ENCODE data around the gene MYB. TPM values are rescaled to one million over a fixed set of nuclear protein-coding genes. Genes with fewer than 3 reads are reported as not detected.

Gene MYB
- total and polyA plus RNA-seq, 2 of the 4 experiments (the other 2 are of a cell fraction), result 0.44 to 0.90 TPM

- Histone ChIP-seq H4K8ac (ENCODE audit: low read depth in 2 of 2, low read length in 2 of 2) (no peak overlapping the region), H4K91ac (ENCODE audit: insufficient read depth, low read depth, low read length) (no peak overlapping the region), H2AK5ac (ENCODE audit: low read depth, low read length) (no peak overlapping the region), H3K14ac (replicated peaks; ENCODE audit: low read depth, low read length) (no peak overlapping the region), H3K18ac (ENCODE audit: low read depth, low read length) (no peak overlapping the region), H4K20me1 (ENCODE audit: insufficient read depth, low read length) (no peaks in the 10 kb centered on the region), H3K79me1 (ENCODE audit: low read depth in 1 of 2, low read length in 2 of 2) (no peaks in the 10 kb centered on the region), H3K56ac (ENCODE audit: extremely low read depth, insufficient read depth, low read length) (no peak overlapping the region), H3K9me3 (ENCODE audit: control insufficient read depth, insufficient read depth, low read length) (no peaks in the 10 kb centered on the region), H3K23ac (ENCODE audit: low read depth, low read length) (no peak overlapping the region), H2BK5ac (ENCODE audit: low read depth, low read length, poor library complexity, severe bottlenecking) (no peak overlapping the region), H3K4ac (ENCODE audit: low read depth, low read length) (no peak overlapping the region), H2AFZ (replicated peaks; ENCODE audit: low read length, poor library complexity) (no peak overlapping the region), H3K36me3 (ENCODE audit: control insufficient read depth, insufficient read depth, low read length) (no peaks in the 10 kb centered on the region), H3K9me1 (ENCODE audit: insufficient read depth, low read length) (no peaks in the 10 kb centered on the region), H3K4me1 (ENCODE audit: control insufficient read depth, insufficient read depth, low read length) (peaks cover 4% of the 10 kb centered on the region; the same call in 1 of the 2 replicates), H3K27me3 (ENCODE audit: control insufficient read depth, insufficient read depth, low read length) (peaks cover 31% of the 10 kb centered on the region), H3K4me3 (ENCODE audit: insufficient read depth, low read depth, low read length) (no peak overlapping the region), H3K27ac (ENCODE audit: insufficient read depth, low read length) (no peak overlapping the region), H3K4me2 (ENCODE audit: low read depth, low read length) (no peak overlapping the region), H2BK15ac (ENCODE audit: low read depth, low read length) (no peak overlapping the region), H2AK9ac (replicated peaks; ENCODE audit: low read depth, low read length, poor library complexity) (no peak overlapping the region), H4K5ac (ENCODE audit: low read depth, low read length) (no peak overlapping the region), H3K9ac (ENCODE audit: low read depth, low read length) (no peak overlapping the region), H2BK120ac (ENCODE audit: low read depth, low read length) (no peak overlapping the region), H2BK20ac (ENCODE audit: low read depth, low read length) (no peak overlapping the region)
- CTCF ChIA-PET, result no interaction called here
- no peak for DNase-seq
- TF ChIP-seq CTCF (conservative IDR thresholded peaks at IDR 0.05; ENCODE audit: low read depth, low read length) (no peak), MAZ (IDR thresholded peaks at IDR 0.05; ENCODE audit: borderline replicate concordance, low read depth, low read length) (no peak), CHD1 (IDR thresholded peaks at IDR 0.05; ENCODE audit: low read depth, low read length) (no peak), ELK1 (IDR thresholded peaks at IDR 0.05; ENCODE audit: borderline replicate concordance, low read depth, low read length) (no peak), NFE2L2 (IDR thresholded peaks at IDR 0.05; ENCODE audit: low read depth, low read length) (no peak), SMC3 (IDR thresholded peaks at IDR 0.05; ENCODE audit: low read depth, low read length) (no peak), CEBPB (IDR thresholded peaks at IDR 0.05; ENCODE audit: low read depth, low read length) (no peak), USF2 (IDR thresholded peaks at IDR 0.05; ENCODE audit: low read depth, low read length) (no peak), FOS (IDR thresholded peaks at IDR 0.05; ENCODE audit: low read depth, low read length) (no peak), BHLHE40 (IDR thresholded peaks at IDR 0.05; ENCODE audit: low read depth, low read length) (no peak), POLR2A (IDR thresholded peaks at IDR 0.05; ENCODE audit: low read depth, low read length) (no peak), MXI1 (IDR thresholded peaks at IDR 0.05; ENCODE audit: borderline replicate concordance, low read depth, low read length) (no peak), RFX5 (IDR thresholded peaks at IDR 0.05; ENCODE audit: low read depth, low read length) (no peak), RAD21 (IDR thresholded peaks at IDR 0.05; ENCODE audit: low read length) (no peak)
- BruUV-seq (replicated peaks), result no TSS peak
- in situ Hi-C loops (cut with MboI; ENCODE audit: low sequenced_read_pairs) (no loop called here), dilution Hi-C loops (cut with HindIII; ENCODE audit: low sequenced_read_pairs, unreplicated experiment) (no loop called here), intact Hi-C loops (cut with micrococcal nuclease) (no loop called here)
- POLR2A ChIA-PET (ENCODE audit: unreplicated experiment), result no interaction called here
- WGBS, 2 experiments (ENCODE audit: extremely low coverage in 2 of 2, insufficient read length in 1 of 2), result no CpG with 5 or more reads among the region's 3 CpGs
- no peak for ATAC-seq (ENCODE audit: low read depth)
Observed at GRCh38 chr6:135185483-135185882, 4.4 kb downstream of the MYB start.

Measured in IMR-90 (cell line).